NCI-H460 (cell line): Measurements from ENCODE around the gene SLC16A3. TPM values are rescaled to one million over a fixed set of nuclear protein-coding genes. Genes with fewer than 3 reads are reported as not detected.

Source experiments
- DNase-seq: peaks from one replicate; pipeline ENCODE4 v3.0.0-alpha.2; 2016; ENCODE audit warnings: low read depth; ENCODE audit errors: extremely low read depth
- total RNA-seq: library from RNA; depleted of rRNA; stranded (reverse); fragments of >200 nt; shearing (Covaris generic); gene quantifications from 2 replicates; pipeline ENCODE4 v1.2.3, GENCODE V29; 2014

SLC16A3 gene
- total RNA-seq, 1 experiment from 2014 or later = 220 TPM

- no peak for DNase-seq
Observed at GRCh38 chr17:82235056-82235774, 6.4 kb downstream of the SLC16A3 start.

- DNase-seq = no peak
Observed at GRCh38 chr17:82235775-82236141, 6.9 kb downstream of the SLC16A3 start.

GRCh38 chr17:82236142-82236971 is 7.5 kb downstream of the SLC16A3 start:
- peak; percentile 69 for DNase-seq

GRCh38 chr17:82237083-82237745 is 8.4 kb downstream of the SLC16A3 start:
- DNase-seq = no peak

- DNase-seq = no peak
Observed at GRCh38 chr17:82237746-82238471, 9.1 kb downstream of the SLC16A3 start.

GRCh38 chr17:82238472-82239201 is 9.8 kb downstream of the SLC16A3 start:
- peak; percentile 88 for DNase-seq

- DNase-seq = no peak
Observed at GRCh38 chr17:82239401-82239925, 10.6 kb downstream of the SLC16A3 start.

- DNase-seq = no peak
Observed at GRCh38 chr17:82239926-82240505, 11.2 kb downstream of the SLC16A3 start.

GRCh38 chr17:82240506-82241182 is 11.8 kb downstream of the SLC16A3 start:
- no peak for DNase-seq

- DNase-seq = no peak
Observed at GRCh38 chr17:82241183-82241925, 12.5 kb downstream of the SLC16A3 start.

- DNase-seq = no peak
Observed at GRCh38 chr17:82241926-82242697, 13.3 kb downstream of the SLC16A3 start.

- DNase-seq = no peak
Observed at GRCh38 chr17:82242698-82242976, 13.8 kb downstream of the SLC16A3 start.

- DNase-seq = no peak
Observed at GRCh38 chr17:82242977-82243647, 14.3 kb downstream of the SLC16A3 start.

GRCh38 chr17:82243648-82244412 is 15.0 kb downstream of the SLC16A3 start:
- DNase-seq = no peak

- no peak for DNase-seq
Observed at GRCh38 chr17:82244413-82245133, 15.7 kb downstream of the SLC16A3 start.
